Nephron (organoid): Measurements from ENCODE around the gene QSOX2.
A peak's percentile ranks its signal among the peaks of the same experiment; 100 is the strongest.

ENCODE experiments used
- H3K27ac Mint-ChIP-seq, 3 experiments: 2 replicates each; pipeline ENCODE4 v1.8.0; 2020; ENCODE audit warnings: mixed read lengths in 3 of 3, mild to moderate bottlenecking in 2 of 3, moderate library complexity in 1 of 3
- H3K27me3 Mint-ChIP-seq: 2 replicates; pipeline ENCODE4 v1.8.0; 2021; ENCODE audit warnings: low read depth, mild to moderate bottlenecking, moderate library complexity, mixed read lengths
- H3K36me3 Mint-ChIP-seq: 2 replicates; pipeline ENCODE4 v1.8.0; 2020; ENCODE audit warnings: low read depth, mixed read lengths
- H3K4me1 Mint-ChIP-seq: 2 replicates; pipeline ENCODE4 v1.8.0; 2020; ENCODE audit warnings: mixed read lengths
- H3K4me3 Mint-ChIP-seq, 3 experiments: 2 replicates each; pipeline ENCODE4 v1.8.0; 2020; ENCODE audit warnings: mild to moderate bottlenecking in 3 of 3, mixed read lengths in 3 of 3, moderate library complexity in 2 of 3
- H3K9me3 Mint-ChIP-seq: 2 replicates; pipeline ENCODE4 v1.8.0; 2020; ENCODE audit warnings: mixed read lengths
- CTCF ChIP-seq, 3 experiments: fragments of 200-600 bp; sonication (generic); IDR thresholded peaks; one replicate each; pipeline ENCODE4 v1.5.0; 2021; ENCODE audit warnings: antibody characterized with exemption in 3 of 3; ENCODE audit not compliant: unreplicated experiment in 3 of 3

The QSOX2 gene

GRCh38 chr9:136264031-136264430, 18.4 kb upstream of the QSOX2 start:
- peaks cover 5% of the 10 kb centered on the region for H3K9me3 Mint-ChIP-seq
- no peak overlapping the region for H3K27ac Mint-ChIP-seq
- H3K27me3 Mint-ChIP-seq, result peaks cover 11% of the 10 kb centered on the region
- H3K4me3 Mint-ChIP-seq, result no peak overlapping the region
- H3K4me1 Mint-ChIP-seq, result peaks cover 13% of the 10 kb centered on the region
- TF ChIP-seq CTCF (IDR thresholded peaks at IDR 0.05; ENCODE audit: unreplicated experiment in 3 of 3), result peak in 1 of 3 experiments; percentile 30
- H3K36me3 Mint-ChIP-seq, result no peaks in the 10 kb centered on the region

DNA sequence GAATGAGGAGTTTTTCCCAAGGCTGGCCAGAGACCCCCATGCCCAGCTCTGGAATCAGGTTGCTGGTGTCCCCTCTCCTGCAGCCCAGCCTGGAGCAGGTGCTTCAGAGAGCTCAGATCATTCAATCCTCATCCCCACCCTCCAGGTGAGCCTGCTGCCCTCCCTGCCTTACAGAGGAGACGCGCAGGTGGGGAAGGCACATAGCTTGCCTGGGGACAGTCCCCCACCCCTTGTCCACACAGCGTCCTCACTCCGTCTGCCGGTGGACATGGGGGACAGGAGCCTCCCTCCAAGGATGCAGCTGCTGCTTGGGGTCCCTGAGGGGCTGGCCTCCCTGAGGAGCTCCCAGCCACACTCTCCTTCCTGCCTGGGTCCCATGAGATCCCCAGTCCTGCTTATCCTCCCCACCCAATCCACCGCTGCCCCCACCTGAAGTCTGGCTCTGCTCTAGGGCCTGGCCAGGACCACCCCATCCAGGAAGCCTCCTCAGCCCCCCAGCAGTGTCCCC, 17.1 kb upstream of the QSOX2 start:
- H3K9me3 Mint-ChIP-seq, result no peaks in the 10 kb centered on the region

DNA sequence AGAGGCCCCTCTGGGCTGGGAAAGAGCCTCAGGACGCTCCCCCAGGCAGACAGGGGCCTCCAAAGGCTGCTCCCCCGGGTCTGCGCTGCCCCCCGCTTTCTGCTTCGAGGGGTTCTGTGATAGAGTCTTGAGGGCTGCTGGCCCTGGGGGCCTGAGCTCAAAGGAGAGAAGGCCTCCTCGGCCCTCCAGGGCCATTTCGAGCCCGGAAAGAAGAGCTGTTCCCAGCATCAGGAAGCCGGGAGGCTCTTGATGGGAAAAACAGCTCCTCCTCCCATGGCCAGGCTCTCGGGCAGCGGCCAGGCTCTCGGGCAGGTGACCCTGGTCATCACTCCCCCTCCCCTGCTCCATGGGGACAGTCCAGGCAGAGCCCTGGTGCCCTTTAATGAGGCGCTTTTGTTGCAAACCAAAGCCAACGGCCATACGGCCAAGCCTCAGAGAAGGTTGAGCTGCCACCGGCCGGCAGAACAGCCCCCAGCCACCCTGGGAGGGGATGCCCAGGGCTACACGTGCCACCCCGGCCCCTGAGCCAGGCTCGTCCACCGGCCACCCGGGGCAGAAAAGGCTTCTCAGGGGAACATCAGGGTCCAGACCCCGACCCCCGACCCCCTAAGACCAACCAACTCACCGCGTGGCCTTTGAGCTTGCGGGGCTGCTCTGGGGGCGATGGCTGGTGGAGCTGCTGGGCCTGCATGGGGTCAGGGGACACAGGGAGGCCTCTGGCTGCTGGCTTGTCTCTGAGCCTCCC, 16.2 kb upstream of the QSOX2 start:
- no peaks in the 10 kb centered on the region for H3K36me3 Mint-ChIP-seq
- H3K9me3 Mint-ChIP-seq, result no peaks in the 10 kb centered on the region
- peaks cover 13% of the 10 kb centered on the region for H3K27me3 Mint-ChIP-seq
- no peaks in the 10 kb centered on the region for H3K4me1 Mint-ChIP-seq
- TF ChIP-seq CTCF (IDR thresholded peaks at IDR 0.05; ENCODE audit: unreplicated experiment in 3 of 3), result no peak
- H3K27ac Mint-ChIP-seq, result no peak overlapping the region
- no peak overlapping the region for H3K4me3 Mint-ChIP-seq

More for the DNA sequence above, 17.1 kb upstream of the QSOX2 start:
- Mint-ChIP-seq H3K4me3 (no peak overlapping the region), H3K27ac (no peak overlapping the region), H3K36me3 (no peaks in the 10 kb centered on the region), H3K4me1 (peaks cover under 1% of the 10 kb centered on the region), H3K27me3 (peaks cover 10% of the 10 kb centered on the region)
- no peak for TF ChIP-seq CTCF (IDR thresholded peaks at IDR 0.05; ENCODE audit: unreplicated experiment in 3 of 3)

DNA sequence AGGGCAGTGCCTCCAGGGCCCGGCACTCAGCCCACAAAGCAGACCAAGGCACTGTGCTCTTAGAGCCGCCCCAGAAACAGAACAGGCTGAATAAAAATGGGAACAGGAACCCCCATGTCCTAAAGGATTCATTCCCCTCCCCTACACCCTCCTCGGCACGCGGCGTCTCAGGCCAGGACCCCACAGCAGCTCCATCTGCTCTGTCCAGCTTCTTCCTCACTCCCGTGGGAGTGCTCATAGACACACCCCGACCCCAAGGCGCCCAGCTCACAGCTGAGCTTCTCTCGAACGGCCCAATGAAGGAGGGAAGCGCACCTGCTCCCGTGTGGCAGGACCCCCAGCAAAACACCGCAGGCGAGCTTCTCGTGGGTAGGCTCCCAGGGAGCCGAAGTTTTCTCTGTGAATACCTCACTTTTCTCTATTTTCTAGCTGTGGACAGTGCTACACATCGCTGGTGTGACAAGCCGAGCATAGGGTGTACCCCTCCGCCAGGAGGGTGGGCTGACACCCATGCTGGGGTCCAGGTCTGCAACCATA, 15.4 kb upstream of the QSOX2 start:
- H3K36me3 Mint-ChIP-seq, result no peaks in the 10 kb centered on the region
- peak overlapping the region in 1 of 3 experiments; percentile 28 for H3K27ac Mint-ChIP-seq
- no peak overlapping the region for H3K4me3 Mint-ChIP-seq
- H3K27me3 Mint-ChIP-seq, result peaks cover 16% of the 10 kb centered on the region
- TF ChIP-seq CTCF (IDR thresholded peaks at IDR 0.05; ENCODE audit: unreplicated experiment in 3 of 3), result no peak
- H3K4me1 Mint-ChIP-seq, result no peaks in the 10 kb centered on the region
- H3K9me3 Mint-ChIP-seq, result no peaks in the 10 kb centered on the region

DNA sequence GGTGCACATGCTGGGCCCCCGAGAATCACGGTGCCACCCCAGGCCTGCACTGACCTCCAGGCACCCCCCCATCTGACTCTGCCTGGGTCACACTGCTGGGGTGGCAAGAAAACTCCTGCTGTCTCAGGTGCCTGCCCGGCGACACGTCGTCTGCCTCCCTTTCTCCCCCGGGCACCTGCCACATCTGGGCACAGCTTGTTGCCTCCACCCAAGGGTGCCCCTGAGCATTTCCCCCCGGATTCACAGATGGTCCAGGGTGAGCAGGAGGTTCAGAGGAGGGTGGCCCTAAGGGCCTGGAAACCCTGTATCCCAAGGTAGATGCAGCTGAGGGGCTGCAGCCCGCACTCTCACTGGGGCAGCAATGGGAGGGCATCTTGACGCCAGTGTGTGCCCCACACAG, 14.9 kb upstream of the QSOX2 start:
- Mint-ChIP-seq H3K36me3 (no peaks in the 10 kb centered on the region), H3K4me1 (no peaks in the 10 kb centered on the region), H3K4me3 (no peak overlapping the region), H3K9me3 (no peaks in the 10 kb centered on the region), H3K27ac (no peak overlapping the region), H3K27me3 (peaks cover 16% of the 10 kb centered on the region)
- no peak for TF ChIP-seq CTCF (IDR thresholded peaks at IDR 0.05; ENCODE audit: unreplicated experiment in 3 of 3)

- H3K27me3 Mint-ChIP-seq, result peaks cover 16% of the 10 kb centered on the region
- no peaks in the 10 kb centered on the region for H3K4me1 Mint-ChIP-seq
Observed at GRCh38 chr9:136259836-136260235, 14.2 kb upstream of the QSOX2 start.

More at GRCh38 chr9:136259836-136260235, 14.2 kb upstream of the QSOX2 start:
- Mint-ChIP-seq H3K4me3 (no peak overlapping the region), H3K27ac (no peak overlapping the region), H3K9me3 (no peaks in the 10 kb centered on the region), H3K36me3 (no peaks in the 10 kb centered on the region)
- no peak for TF ChIP-seq CTCF (IDR thresholded peaks at IDR 0.05; ENCODE audit: unreplicated experiment in 3 of 3)
